Karpas-422 (cell line): Measurements from ENCODE around the gene SYT8. TPM values are rescaled to one million over a fixed set of nuclear protein-coding genes. Genes with fewer than 3 reads are reported as not detected.

Experiments used
- DNase-seq: peaks from one replicate; pipeline ENCODE4 v3.0.0-alpha.2; 2015
- H2AFZ ChIP-seq: fragments of 200-600 bp; sonication (generic); 2 replicates; pipeline ENCODE4 v1.6.1; 2014; ENCODE audit warnings: antibody characterized with exemption, low read length, mixed read lengths
- H3K27ac ChIP-seq: fragments of 200-600 bp; sonication (generic); 2 replicates; pipeline ENCODE4 v1.5.1; 2014; ENCODE audit warnings: mild to moderate bottlenecking, low read length, moderate library complexity
- H3K27me3 ChIP-seq: fragments of 200-600 bp; sonication (generic); 2 replicates; pipeline ENCODE4 v1.6.1; 2014; ENCODE audit warnings: low read length, mixed read lengths
- H3K36me3 ChIP-seq: fragments of 200-600 bp; sonication (generic); 2 replicates; pipeline ENCODE4 v1.6.1; 2014; ENCODE audit warnings: low read length, mixed read lengths; ENCODE audit not compliant: insufficient read depth
- H3K4me1 ChIP-seq: fragments of 200-600 bp; sonication (generic); 2 replicates; pipeline ENCODE4 v1.6.1; 2014; ENCODE audit warnings: mild to moderate bottlenecking, low read length, mixed read lengths
- H3K4me2 ChIP-seq: fragments of 200-600 bp; sonication (generic); 2 replicates; pipeline ENCODE4 v1.6.1; 2014; ENCODE audit warnings: low read length, low read depth, mild to moderate bottlenecking; ENCODE audit not compliant: poor library complexity, severe bottlenecking
- H3K4me3 ChIP-seq: fragments of 200-600 bp; sonication (generic); 2 replicates; pipeline ENCODE4 v1.5.1; 2014; ENCODE audit warnings: mild to moderate bottlenecking, antibody characterized with exemption, low read length, mixed read lengths
- H3K79me2 ChIP-seq: fragments of 200-600 bp; sonication (generic); 2 replicates; pipeline ENCODE4 v1.6.1; 2014; ENCODE audit warnings: mild to moderate bottlenecking, low read length, mixed read lengths
- H3K9ac ChIP-seq: fragments of 200-600 bp; sonication (generic); 2 replicates; pipeline ENCODE4 v1.6.0; 2014; ENCODE audit warnings: low read length
- H3K9me2 ChIP-seq: fragments of 200-600 bp; sonication (generic), shearing (Covaris generic); replicated peaks from 2 replicates; pipeline ENCODE4 v1.6.0; 2014; ENCODE audit warnings: mild to moderate bottlenecking, low read length, moderate library complexity; ENCODE audit not compliant: insufficient read depth
- H3K9me3 ChIP-seq: fragments of 300-700, 200-600 bp; sonication (generic); 2 replicates; pipeline ENCODE4 v1.6.1; 2014; ENCODE audit warnings: low read length, mixed read lengths
- H4K20me1 ChIP-seq: fragments of 200-600 bp; sonication (generic); 2 replicates; pipeline ENCODE4 v1.6.1; 2014; ENCODE audit warnings: mild to moderate bottlenecking, antibody characterized with exemption, low read length, low read depth; ENCODE audit not compliant: insufficient read depth
- total RNA-seq: library from RNA; depleted of rRNA; stranded (reverse); fragments of >200 nt; shearing (Covaris generic); gene quantifications from 2 replicates; pipeline ENCODE4 v1.2.3, GENCODE V29; 2014; ENCODE audit warnings: low replicate concordance

Gene SYT8
- total RNA-seq, 1 experiment from 2014 or later = not detected

- H3K79me2 ChIP-seq = no peaks in the 10 kb centered on the region
- peaks cover 13% of the 10 kb centered on the region for H3K4me1 ChIP-seq
Observed at GRCh38 chr11:1867381-1867780, 32.6 kb downstream of the SYT8 start.

GRCh38 chr11:1868056-1868635 is 33.4 kb downstream of the SYT8 start:
- no peaks in the 10 kb centered on the region for H3K79me2 ChIP-seq
- H3K36me3 ChIP-seq = no peaks in the 10 kb centered on the region
- H3K4me2 ChIP-seq = no peak overlapping the region
- H3K27me3 ChIP-seq = no peaks in the 10 kb centered on the region
- H3K9me2 ChIP-seq = no peaks in the 10 kb centered on the region
- DNase-seq = no peak
- H3K9me3 ChIP-seq = no peaks in the 10 kb centered on the region
- H3K4me3 ChIP-seq = no peak overlapping the region
- H3K4me1 ChIP-seq = peaks cover 13% of the 10 kb centered on the region
- H4K20me1 ChIP-seq = peaks cover 59% of the 10 kb centered on the region; the same call in 1 of the 2 replicates
- no peak overlapping the region for H3K9ac ChIP-seq
- H3K27ac ChIP-seq = no peak overlapping the region
- H2AFZ ChIP-seq = no peak overlapping the region

More at GRCh38 chr11:1867381-1867780, 32.6 kb downstream of the SYT8 start:
- no peaks in the 10 kb centered on the region for H3K9me2 ChIP-seq
- DNase-seq = no peak
- H4K20me1 ChIP-seq = peaks cover 65% of the 10 kb centered on the region; the same call in 1 of the 2 replicates
- no peaks in the 10 kb centered on the region for H3K36me3 ChIP-seq
- H3K9me3 ChIP-seq = no peaks in the 10 kb centered on the region
- no peak overlapping the region for H3K4me2 ChIP-seq
- H3K27me3 ChIP-seq = no peaks in the 10 kb centered on the region
- H2AFZ ChIP-seq = no peak overlapping the region
- no peak overlapping the region for H3K9ac ChIP-seq
- H3K4me3 ChIP-seq = no peak overlapping the region
- no peak overlapping the region for H3K27ac ChIP-seq

- no peak overlapping the region for H3K27ac ChIP-seq
- no peaks in the 10 kb centered on the region for H3K9me3 ChIP-seq
- no peaks in the 10 kb centered on the region for H3K9me2 ChIP-seq
- no peak overlapping the region for H3K4me2 ChIP-seq
- no peak overlapping the region for H3K9ac ChIP-seq
- peaks cover 53% of the 10 kb centered on the region; the same call in 1 of the 2 replicates for H4K20me1 ChIP-seq
- no peak overlapping the region for H2AFZ ChIP-seq
- H3K4me1 ChIP-seq = peaks cover 13% of the 10 kb centered on the region
- H3K4me3 ChIP-seq = no peak overlapping the region
- H3K27me3 ChIP-seq = no peaks in the 10 kb centered on the region
- H3K36me3 ChIP-seq = no peaks in the 10 kb centered on the region
- DNase-seq = no peak
- no peaks in the 10 kb centered on the region for H3K79me2 ChIP-seq
Observed at GRCh38 chr11:1868636-1869291, 34.0 kb downstream of the SYT8 start.

GRCh38 chr11:1869427-1870325 is 34.9 kb downstream of the SYT8 start:
- peaks cover 52% of the 10 kb centered on the region; the same call in 1 of the 2 replicates for H4K20me1 ChIP-seq
- no peak overlapping the region for H2AFZ ChIP-seq
- H3K27ac ChIP-seq = no peak overlapping the region
- H3K27me3 ChIP-seq = no peaks in the 10 kb centered on the region
- H3K79me2 ChIP-seq = no peaks in the 10 kb centered on the region
- no peaks in the 10 kb centered on the region for H3K36me3 ChIP-seq
- no peak overlapping the region for H3K9ac ChIP-seq
- peaks cover 13% of the 10 kb centered on the region for H3K4me1 ChIP-seq
- no peak for DNase-seq
- no peak overlapping the region for H3K4me3 ChIP-seq
- no peaks in the 10 kb centered on the region for H3K9me3 ChIP-seq
- no peaks in the 10 kb centered on the region for H3K9me2 ChIP-seq
- no peak overlapping the region for H3K4me2 ChIP-seq

GRCh38 chr11:1870326-1870696 is 35.5 kb downstream of the SYT8 start:
- Histone ChIP-seq H3K27ac (no peak overlapping the region), H3K4me3 (no peak overlapping the region), H3K4me2 (no peak overlapping the region)

DNA sequence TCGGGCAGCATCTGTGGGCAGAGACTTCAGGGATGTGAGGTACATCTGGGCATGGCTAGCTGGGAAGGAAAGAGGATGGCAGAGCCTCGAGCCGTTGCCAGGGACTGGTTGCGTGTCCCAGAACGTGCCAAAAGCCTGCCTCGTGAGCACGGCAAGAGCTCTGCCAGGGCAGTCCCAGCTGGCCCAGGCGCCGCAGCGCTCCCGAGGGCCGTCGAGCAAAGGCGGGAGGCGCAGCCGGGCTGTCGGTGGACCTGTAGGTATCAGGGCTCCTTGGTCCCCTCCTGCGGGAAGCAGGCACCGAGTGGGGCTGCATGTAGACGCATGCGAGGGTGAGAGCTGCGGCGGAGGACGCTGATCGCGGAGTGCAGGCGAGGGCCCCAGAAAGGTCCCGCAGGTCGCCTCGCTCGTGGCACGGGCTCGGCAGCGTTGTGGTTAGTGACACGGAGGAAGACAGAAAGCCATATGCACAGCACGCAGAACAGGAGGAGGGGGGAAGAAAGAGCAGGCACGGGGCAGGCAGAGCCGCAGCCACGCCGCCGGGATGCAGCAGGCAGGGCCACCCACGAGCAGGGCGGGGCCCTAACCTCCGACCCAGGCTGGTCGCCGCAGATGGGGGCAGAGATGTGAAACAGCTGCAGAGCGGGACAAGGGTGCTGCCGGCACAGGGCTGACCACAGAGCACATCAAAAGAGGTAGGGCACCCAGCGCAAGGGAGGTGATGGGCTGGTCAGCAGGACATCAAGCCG is 36.1 kb downstream of the SYT8 start:
- no peak overlapping the region for H3K27ac ChIP-seq
- H3K4me1 ChIP-seq = peaks cover 13% of the 10 kb centered on the region
- H3K79me2 ChIP-seq = no peaks in the 10 kb centered on the region
- H3K4me3 ChIP-seq = no peak overlapping the region
- H3K9me3 ChIP-seq = no peaks in the 10 kb centered on the region
- H4K20me1 ChIP-seq = peaks cover 52% of the 10 kb centered on the region; the same call in 1 of the 2 replicates
- no peak overlapping the region for H2AFZ ChIP-seq
- DNase-seq = no peak
- no peak overlapping the region for H3K9ac ChIP-seq
- H3K27me3 ChIP-seq = no peaks in the 10 kb centered on the region
- no peak overlapping the region for H3K4me2 ChIP-seq
- H3K9me2 ChIP-seq = no peaks in the 10 kb centered on the region
- H3K36me3 ChIP-seq = no peaks in the 10 kb centered on the region

More at GRCh38 chr11:1870326-1870696, 35.5 kb downstream of the SYT8 start:
- Histone ChIP-seq H3K36me3 (no peaks in the 10 kb centered on the region), H3K9ac (no peak overlapping the region), H2AFZ (no peak overlapping the region), H3K27me3 (no peaks in the 10 kb centered on the region), H3K4me1 (peaks cover 13% of the 10 kb centered on the region), H3K9me3 (no peaks in the 10 kb centered on the region), H3K79me2 (no peaks in the 10 kb centered on the region), H4K20me1 (peaks cover 52% of the 10 kb centered on the region; the same call in 1 of the 2 replicates), H3K9me2 (no peaks in the 10 kb centered on the region)
- no peak for DNase-seq

DNA sequence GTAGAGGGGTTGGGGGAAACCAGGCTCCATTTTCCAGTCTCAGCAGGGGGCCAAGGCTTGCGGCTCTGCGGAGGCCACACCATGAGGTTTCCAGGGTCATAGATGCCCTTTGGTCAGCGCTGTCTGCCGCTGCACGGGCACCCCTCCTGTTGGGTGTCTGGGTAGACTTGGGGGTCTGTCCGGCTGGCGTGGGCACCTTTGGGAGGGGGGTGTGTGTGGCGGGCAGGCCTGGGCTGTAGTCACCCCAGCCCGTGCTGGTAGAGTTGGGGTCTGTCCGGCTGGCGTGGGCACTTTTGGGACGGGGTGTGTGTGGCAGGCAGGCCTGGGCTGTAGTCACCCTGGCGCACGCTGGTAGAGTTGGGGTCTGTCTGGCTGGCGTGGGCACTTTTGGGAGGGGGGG is 36.7 kb downstream of the SYT8 start:
- H3K9me2 ChIP-seq = no peaks in the 10 kb centered on the region
- DNase-seq = no peak
- peaks cover 13% of the 10 kb centered on the region for H3K4me1 ChIP-seq
- H3K9me3 ChIP-seq = no peaks in the 10 kb centered on the region
- H3K36me3 ChIP-seq = no peaks in the 10 kb centered on the region
- no peak overlapping the region for H2AFZ ChIP-seq
- peaks cover 49% of the 10 kb centered on the region; the same call in 1 of the 2 replicates for H4K20me1 ChIP-seq
- no peak overlapping the region for H3K27ac ChIP-seq
- H3K27me3 ChIP-seq = no peaks in the 10 kb centered on the region
- no peak overlapping the region for H3K9ac ChIP-seq
- no peak overlapping the region for H3K4me3 ChIP-seq
- no peak overlapping the region for H3K4me2 ChIP-seq
- no peaks in the 10 kb centered on the region for H3K79me2 ChIP-seq
